Keratinocyte (primary cell): ENCODE data around the gene SOAT1. TPM values are rescaled to one million over a fixed set of nuclear protein-coding genes. Genes with fewer than 3 reads are reported as not detected.

Source experiments
- DNase-seq: peaks from one replicate; pipeline ENCODE4 v3.0.0-alpha.2; 2011; ENCODE audit warnings: low read depth, missing footprints, low spot score
- FAIRE-seq: peaks from 2 replicates; lab custom pipeline; 2011; peaks lifted over from hg19 to GRCh38; lab: Jason Lieb, UNC
- H2AFZ ChIP-seq: 2 replicates; pipeline ENCODE4 v1.6.0; 2012; ENCODE audit warnings: low read length, control low read depth, inconsistent platforms; ENCODE audit not compliant: control insufficient read depth
- H3K27ac ChIP-seq: 2 replicates; pipeline ENCODE4 v1.5.1; 2011; ENCODE audit warnings: low read length; ENCODE audit not compliant: control insufficient read depth, insufficient read depth
- H3K27me3 ChIP-seq: 3 replicates; pipeline ENCODE4 v1.6.0; 2011; ENCODE audit warnings: low read length; ENCODE audit not compliant: control insufficient read depth, insufficient read depth; ENCODE audit errors: extremely low read depth
- H3K36me3 ChIP-seq, 2 experiments: 2 replicates in 1 of 2; 3 replicates in 1 of 2; pipeline ENCODE4 v1.5.1; 2011; ENCODE audit warnings: low read length in 2 of 2, mild to moderate bottlenecking in 1 of 2; ENCODE audit not compliant: control insufficient read depth in 2 of 2, insufficient read depth in 2 of 2; ENCODE audit errors: extremely low read depth in 1 of 2
- H3K4me1 ChIP-seq: 3 replicates; pipeline ENCODE4 v1.5.1; 2011; ENCODE audit warnings: low read length; ENCODE audit not compliant: control insufficient read depth, insufficient read depth; ENCODE audit errors: extremely low read depth
- H3K4me2 ChIP-seq: 3 replicates; pipeline ENCODE4 v1.6.0; 2011; ENCODE audit warnings: low read depth, low read length; ENCODE audit not compliant: control insufficient read depth, insufficient read depth; ENCODE audit errors: extremely low read depth
- H3K4me3 ChIP-seq, 3 experiments: fragments of 200-600 bp in 1 of 3; sonication (generic) in 1 of 3; 2 replicates in 2 of 3; 3 replicates in 1 of 3; pipeline ENCODE4 v1.5.1; 2011 to 2016; ENCODE audit warnings: low read length in 3 of 3, mild to moderate bottlenecking in 3 of 3, control low read depth in 2 of 3, inconsistent platforms in 1 of 3, low read depth in 1 of 3, mixed read lengths in 1 of 3, mixed run types in 1 of 3, moderate library complexity in 1 of 3; ENCODE audit not compliant: control insufficient read depth in 2 of 3, insufficient read depth in 2 of 3; ENCODE audit errors: extremely low read depth in 1 of 3
- H3K79me2 ChIP-seq: 2 replicates; pipeline ENCODE4 v1.6.0; 2012; ENCODE audit warnings: low read length; ENCODE audit not compliant: control insufficient read depth, insufficient read depth
- H3K9ac ChIP-seq: 3 replicates; pipeline ENCODE4 v1.6.0; 2011; ENCODE audit warnings: low read length; ENCODE audit not compliant: control insufficient read depth, insufficient read depth; ENCODE audit errors: extremely low read depth
- H3K9me1 ChIP-seq: 3 replicates; pipeline ENCODE4 v1.6.0; 2011; ENCODE audit warnings: low read length; ENCODE audit not compliant: control insufficient read depth, insufficient read depth; ENCODE audit errors: extremely low read depth
- H3K9me3 ChIP-seq: 2 replicates; pipeline ENCODE4 v1.5.1; 2012; ENCODE audit warnings: low read depth, low read length; ENCODE audit not compliant: control insufficient read depth
- H4K20me1 ChIP-seq: 3 replicates; pipeline ENCODE4 v1.6.0; 2011; ENCODE audit warnings: low read length; ENCODE audit not compliant: control insufficient read depth, insufficient read depth; ENCODE audit errors: extremely low read depth
- CTCF ChIP-seq, 3 experiments: IDR thresholded peaks in 1 of 3; conservative IDR thresholded peaks in 1 of 3; optimal IDR thresholded peaks in 1 of 3; 2 replicates in 2 of 3; 3 replicates in 1 of 3; pipeline versions ENCODE3 to v1.5.1; 2011; ENCODE audit warnings: low read length in 3 of 3, mild to moderate bottlenecking in 3 of 3, moderate library complexity in 2 of 3, control low read depth in 1 of 3, inconsistent platforms in 1 of 3; ENCODE audit not compliant: insufficient read depth in 2 of 3; ENCODE audit errors: extremely low read depth in 1 of 3
- EZH2 ChIP-seq: IDR thresholded peaks from one replicate; pipeline ENCODE4 v1.6.1; 2012; ENCODE audit warnings: inconsistent platforms, mild to moderate bottlenecking, low read length, moderate library complexity
- dilution Hi-C: fragments of 300-500 bp; cut with MboI; formaldehyde crosslinking; loops from one replicate; pipeline ENCODE4 v1.7.0; 2020; ENCODE audit warnings: low sequenced_read_pairs; ENCODE audit not compliant: extremely low pct_ligation_motif_present
- polyA plus RNA-seq, 5 experiments: library from polyadenylated mRNA; depleted of rRNA in 3 of 5; stranded (reverse) in 3 of 5; stranded (forward) in 1 of 5; unstranded in 1 of 5; fragments of >200 nt; gene quantifications; 1 replicate in 1 of 5; 2 replicates in 3 of 5; 3 replicates in 1 of 5; pipeline versions ENCODE4 v1.2.1 to v1.2.3, GENCODE V29; 2011 to 2012; ENCODE audit warnings: missing spikeins in 2 of 5, low read depth in 1 of 5, low replicate concordance in 1 of 5

The SOAT1 gene
- polyA plus RNA-seq, 1 donor (not counting 4 experiments of a cell fraction or from before 2014, with no cell fraction given) = 62.9 TPM

- FAIRE-seq (no peak), DNase-seq (no peak)
- Histone ChIP-seq H3K9ac (peak overlapping the region; percentile 84), H3K79me2 (peaks cover 48% of the 10 kb centered on the region), H3K4me3 (peak overlapping the region; percentile 67 to 77 (median 70)), H4K20me1 (no peaks in the 10 kb centered on the region), H3K9me1 (no peaks in the 10 kb centered on the region), H3K36me3 (no peaks in the 10 kb centered on the region), H2AFZ (peak overlapping the region; percentile 56), H3K4me1 (peaks cover 21% of the 10 kb centered on the region), H3K27me3 (no peaks in the 10 kb centered on the region), H3K27ac (peak overlapping the region; percentile 78), H3K9me3 (no peaks in the 10 kb centered on the region), H3K4me2 (peak overlapping the region; percentile 97)
- dilution Hi-C loops = no loop called here
- TF ChIP-seq CTCF (optimal IDR thresholded peaks at IDR 0.05 in 1 of 3, IDR thresholded peaks at IDR 0.05 in 1 of 3, conservative IDR thresholded peaks at IDR 0.05 in 1 of 3; ENCODE audit: extremely low read depth in 1 of 3, insufficient read depth in 2 of 3, low read length in 3 of 3) (no peak), EZH2 (no peak)
Measured at GRCh38 chr1:179295164-179295755, 1.7 kb downstream of the SOAT1 start.

- Histone ChIP-seq H3K27ac (peak overlapping the region; percentile 13), H3K79me2 (peaks cover 58% of the 10 kb centered on the region), H3K4me3 (peak overlapping the region in 2 of 3 experiments; percentile 5 to 16), H3K27me3 (no peaks in the 10 kb centered on the region), H3K9me1 (no peaks in the 10 kb centered on the region), H2AFZ (no peak overlapping the region), H3K36me3 (no peaks in the 10 kb centered on the region), H3K4me2 (peak overlapping the region; percentile 53), H3K9ac (no peak overlapping the region), H4K20me1 (no peaks in the 10 kb centered on the region), H3K4me1 (peaks cover 21% of the 10 kb centered on the region), H3K9me3 (no peaks in the 10 kb centered on the region)
- dilution Hi-C loops = no loop called here
- FAIRE-seq (no peak), DNase-seq (no peak)
- TF ChIP-seq CTCF (optimal IDR thresholded peaks at IDR 0.05 in 1 of 3, IDR thresholded peaks at IDR 0.05 in 1 of 3, conservative IDR thresholded peaks at IDR 0.05 in 1 of 3; ENCODE audit: extremely low read depth in 1 of 3, insufficient read depth in 2 of 3, low read length in 3 of 3) = no peak
- no peak for TF ChIP-seq EZH2
Measured at GRCh38 chr1:179296356-179297104, 2.9 kb downstream of the SOAT1 start.
